Head of caudate nucleus (tissue), 42 donors: ENCODE measurements around the gene TPD52L2.
A peak's percentile ranks its signal among the peaks of the same experiment; 100 is the strongest.
"Not testable (repeated sequence)": the region's sequence is repeated elsewhere in the genome, so short reads cannot be mapped to it uniquely, and the experiment has no call there.

ENCODE experiments used
- DNase-seq, 42 donors: peaks; one replicate each; pipeline versions ENCODE4 v3.0.0 to v3.0.0-alpha.2; 2020 to 2021; ENCODE audit warnings: mixed read lengths in 7 of 42
- intact Hi-C: fragments of 100-400 bp; cut with DNase I; formaldehyde crosslinking; loops from one replicate; pipeline ENCODE4 v1.15.0; 2022

TPD52L2 gene

GRCh38 chr20:63911176-63911575 lies 46.1 kb downstream of the TPD52L2 start:
- intact Hi-C loops: no loop called here
- DNase-seq: peak in 36 of 42 donors; percentile 19 to 75 (median 54)

- intact Hi-C loops: no loop called here
- DNase-seq: no peak
These were observed 48.7 kb downstream of the TPD52L2 start for GRCh38 chr20:63913768-63914167.

GRCh38 chr20:63915471-63915870 lies 50.4 kb downstream of the TPD52L2 start:
- peak in 38 of 42 donors; percentile 30 to 83 (median 62) for DNase-seq
- intact Hi-C loops: no loop called here

DNA sequence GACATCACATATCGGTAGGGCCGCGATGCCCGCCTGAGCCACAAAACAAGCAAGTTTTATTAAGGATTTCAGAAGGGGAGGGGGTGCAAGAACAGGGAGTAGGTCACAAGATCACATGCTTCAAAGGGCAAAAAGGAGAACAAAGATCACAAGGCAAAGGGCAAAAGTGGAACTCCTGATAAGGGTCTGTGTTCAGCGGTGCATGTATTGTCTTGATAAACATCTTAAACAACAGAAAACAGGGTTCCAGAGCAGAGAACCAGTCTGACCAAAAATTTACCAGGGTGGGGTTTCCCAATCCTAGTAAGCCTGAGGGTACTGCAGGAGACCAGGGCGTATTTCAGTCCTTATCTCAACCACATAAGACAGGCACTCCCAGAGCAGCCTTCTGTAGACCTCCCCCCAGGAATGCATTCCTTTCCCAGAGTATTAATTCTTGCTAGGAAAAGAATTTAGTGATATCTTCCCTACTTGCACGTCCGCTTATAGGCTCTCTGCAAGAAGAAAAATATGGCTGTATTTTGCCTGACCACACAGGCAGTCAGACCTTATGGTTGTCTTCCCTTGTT lies 51.4 kb downstream of the TPD52L2 start:
- DNase-seq, intact Hi-C loops: not testable (repeated sequence)

DNA sequence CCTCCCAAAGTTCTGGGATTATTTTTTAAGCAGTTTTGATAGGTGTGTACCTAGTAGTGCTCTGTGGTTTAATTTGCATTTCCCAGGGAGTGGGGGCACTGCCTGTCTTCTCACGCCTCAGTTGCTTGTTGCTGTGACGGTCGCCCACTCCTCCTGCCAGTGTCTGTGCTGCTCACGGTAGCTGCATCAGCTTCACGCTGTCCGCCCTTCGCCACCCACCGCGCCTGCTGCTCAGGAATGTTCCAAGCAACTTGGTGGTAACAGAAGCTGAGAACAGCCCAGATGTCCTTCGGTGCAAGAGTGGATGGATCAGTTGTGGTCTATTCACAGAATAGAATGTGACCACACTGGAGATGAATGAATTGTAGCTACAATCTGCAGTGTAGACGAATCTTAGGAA lies 52.7 kb downstream of the TPD52L2 start:
- peak; percentile 26 to 91 (median 67) for DNase-seq

DNA sequence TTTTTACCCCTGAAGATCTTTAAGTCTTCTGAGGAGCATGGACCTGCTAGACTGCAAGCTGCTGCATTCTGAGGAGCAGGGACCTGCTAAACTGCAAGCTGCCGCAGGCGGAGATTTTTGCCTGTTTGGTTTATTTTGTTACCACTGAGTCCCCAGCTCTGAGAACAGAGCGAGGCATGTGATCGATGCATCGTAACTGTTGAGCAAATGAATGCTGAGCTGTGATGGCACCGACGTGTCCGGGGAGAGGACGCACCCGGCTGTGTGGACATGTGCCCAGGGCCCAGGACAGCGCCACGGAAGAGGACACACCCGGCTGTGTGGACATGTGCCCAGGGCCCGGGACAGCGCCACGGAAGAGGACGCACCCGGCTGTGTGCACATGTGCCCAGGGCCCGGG lies 54.1 kb downstream of the TPD52L2 start:
- intact Hi-C loops: no loop called here

More for the DNA sequence above, 52.7 kb downstream of the TPD52L2 start:
- intact Hi-C loops: no loop called here

GRCh38 chr20:63920226-63920625 lies 55.2 kb downstream of the TPD52L2 start:
- DNase-seq: no peak
- intact Hi-C loops: no loop called here

More for the DNA sequence above, 54.1 kb downstream of the TPD52L2 start:
- peak in 5 of 42 donors; percentile 33 to 68 (median 47) for DNase-seq

- DNase-seq: no peak
- intact Hi-C loops: no loop called here
These were observed 58.6 kb downstream of the TPD52L2 start for GRCh38 chr20:63923651-63924050.

GRCh38 chr20:63924241-63924640 lies 59.2 kb downstream of the TPD52L2 start:
- no peak for DNase-seq
- intact Hi-C loops: no loop called here

DNA sequence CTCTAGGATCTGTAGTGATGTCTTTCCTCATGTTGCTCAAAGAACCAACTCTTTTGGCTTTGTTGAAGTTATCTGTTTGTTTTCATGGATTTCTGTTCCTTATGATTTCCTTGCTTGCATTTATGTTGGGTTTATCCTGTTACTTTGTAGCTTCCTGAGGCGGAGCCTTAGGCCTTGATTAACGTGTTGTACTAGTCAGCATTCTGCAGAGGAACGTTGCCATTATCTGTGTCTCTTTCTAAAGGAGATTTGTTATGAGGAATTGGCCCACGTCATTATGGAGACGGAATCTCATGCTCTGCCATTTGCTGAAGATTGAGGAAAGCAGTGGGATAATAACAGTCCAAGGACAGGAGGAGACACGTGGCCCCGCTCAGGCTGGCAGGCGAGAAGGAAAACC lies 61.2 kb downstream of the TPD52L2 start:
- DNase-seq: no peak
- intact Hi-C loops: no loop called here

DNA sequence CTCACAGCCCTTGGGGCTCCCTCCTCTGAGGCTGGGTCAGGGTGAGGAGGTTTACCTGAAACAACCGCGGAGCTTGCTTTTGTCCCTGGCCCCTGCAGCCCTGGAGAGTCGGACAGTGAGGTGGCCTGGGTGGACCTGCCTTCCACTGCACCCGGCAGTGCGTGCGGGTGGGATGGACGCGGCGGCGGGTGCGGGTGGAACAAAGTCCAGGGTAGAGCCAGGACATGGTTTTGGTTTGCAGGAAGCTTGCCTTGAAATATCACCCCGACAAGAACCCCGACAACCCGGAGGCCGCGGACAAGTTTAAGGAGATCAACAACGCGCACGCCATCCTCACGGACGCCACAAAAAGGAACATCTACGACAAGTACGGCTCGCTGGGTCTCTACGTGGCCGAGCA lies 64.0 kb downstream of the TPD52L2 start:
- no peak for DNase-seq
- intact Hi-C loops: no loop called here

- intact Hi-C loops, DNase-seq: not testable (repeated sequence)
These were observed 64.4 kb downstream of the TPD52L2 start for GRCh38 chr20:63929473-63929883.

GRCh38 chr20:63930971-63931553 lies 66.0 kb downstream of the TPD52L2 start:
- DNase-seq: no peak
- intact Hi-C loops: no loop called here

GRCh38 chr20:63931735-63932134 lies 66.7 kb downstream of the TPD52L2 start:
- intact Hi-C loops: no loop called here
- no peak for DNase-seq

- intact Hi-C loops: no loop called here
- DNase-seq: no peak
These were observed 67.6 kb downstream of the TPD52L2 start for GRCh38 chr20:63932606-63933160.

DNA sequence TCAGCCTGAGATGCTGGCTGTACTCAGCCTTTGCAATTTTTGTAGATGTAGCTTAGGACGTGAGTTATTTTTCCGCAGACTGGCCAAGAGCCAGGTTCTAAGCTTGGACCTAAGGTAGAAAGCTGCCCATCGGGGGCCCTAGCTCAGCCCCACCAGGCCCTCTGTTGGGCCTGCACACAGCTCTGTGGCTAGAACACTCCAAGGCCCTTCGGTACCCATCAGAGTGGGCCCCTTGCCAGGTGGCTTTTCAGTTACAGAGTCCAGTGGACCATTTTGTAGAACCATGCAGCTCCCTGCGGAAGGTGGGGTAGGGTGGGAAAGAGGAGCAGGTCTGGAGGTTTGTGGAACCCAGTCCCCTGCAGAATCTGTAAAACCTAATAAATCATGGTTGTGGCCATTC lies 68.6 kb downstream of the TPD52L2 start:
- DNase-seq: no peak
- intact Hi-C loops: no loop called here

DNA sequence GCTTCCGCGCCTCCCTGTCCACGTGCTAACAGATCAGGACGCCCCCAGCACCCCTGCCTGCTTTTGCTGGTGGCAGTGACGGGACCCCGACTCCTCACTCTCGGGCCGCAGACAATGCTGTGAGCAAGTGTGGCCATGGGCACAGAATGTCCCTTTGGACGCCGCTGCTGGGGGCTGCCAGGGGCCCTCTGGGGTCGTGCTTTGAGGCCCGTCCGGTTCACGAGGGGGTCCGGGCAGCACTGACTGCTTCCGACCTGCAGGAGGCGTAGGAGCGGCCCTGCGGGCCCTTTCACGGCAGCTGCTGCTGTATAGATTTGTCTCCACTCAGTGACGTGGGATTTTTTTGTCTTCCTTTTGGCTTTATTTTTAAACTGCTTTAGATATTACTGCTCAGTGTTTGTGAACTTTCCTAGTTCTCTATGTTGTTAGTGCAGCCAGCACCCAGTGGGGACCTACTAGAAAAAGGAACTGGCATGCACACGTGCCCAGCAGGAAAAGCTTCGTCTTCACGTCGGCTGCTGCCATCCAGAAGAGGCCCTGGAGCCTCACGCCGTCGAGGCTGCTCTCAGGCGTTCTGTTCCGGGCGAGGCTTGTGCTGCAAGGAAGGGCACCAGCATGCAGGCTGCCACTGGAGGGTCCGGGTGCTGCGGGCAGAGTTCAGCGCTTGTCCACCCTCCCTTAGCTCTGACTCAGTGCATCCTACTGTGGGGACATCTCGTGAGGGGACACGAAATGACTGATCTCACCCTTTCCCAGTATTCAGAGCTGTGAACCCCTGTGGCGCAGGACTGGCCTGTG lies 69.4 kb downstream of the TPD52L2 start:
- DNase-seq: no peak
- intact Hi-C loops: no loop called here

DNA sequence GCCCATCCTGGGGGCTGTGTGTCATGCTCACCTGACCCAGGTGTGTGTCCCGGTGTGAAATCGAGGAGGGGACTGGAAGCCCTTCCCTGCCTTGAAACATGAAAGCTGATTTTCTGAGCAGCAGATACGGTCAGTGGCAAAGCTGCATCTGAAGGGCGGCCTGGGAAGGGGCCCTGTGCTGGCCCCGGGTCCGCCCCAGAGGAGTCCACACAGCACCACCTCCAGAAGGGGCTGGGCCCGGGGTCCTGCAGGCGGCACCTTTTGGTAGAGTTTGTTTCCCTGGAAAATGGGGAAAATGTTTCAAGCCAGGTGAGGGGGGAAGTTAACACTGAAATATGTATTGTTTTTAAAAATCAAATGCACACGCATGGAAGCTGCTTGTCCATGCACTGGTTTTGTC lies 70.4 kb downstream of the TPD52L2 start:
- intact Hi-C loops: no loop called here
- no peak for DNase-seq

DNA sequence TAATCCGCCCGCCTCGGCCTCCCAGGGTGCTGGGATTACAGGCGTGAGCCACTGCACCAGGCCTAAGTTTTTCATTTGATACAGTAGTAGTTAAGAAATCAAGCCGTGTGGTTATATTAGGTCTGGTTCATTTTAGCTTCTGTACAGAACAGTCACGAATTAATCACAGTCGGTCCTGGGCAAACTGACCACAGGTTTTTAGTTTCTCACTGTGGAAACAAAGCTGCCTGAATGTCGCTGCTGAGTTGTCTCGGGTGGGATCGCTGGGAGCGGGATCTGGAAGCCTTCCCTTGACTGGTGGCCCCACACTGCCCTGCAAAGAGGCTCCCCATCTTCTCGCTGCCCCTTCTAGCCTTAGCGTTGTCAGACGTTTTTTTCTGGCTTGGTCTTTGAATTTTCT lies 72.5 kb downstream of the TPD52L2 start:
- intact Hi-C loops: no loop called here
- DNase-seq: no peak
